ENCODE results near the gene NT5C3B. TPM values are rescaled to one million over a fixed set of nuclear protein-coding genes. Genes with fewer than 3 reads are reported as not detected.

Gene NT5C3B
- total and polyA plus RNA-seq, 8 donors: 30.6 to 101 (median 88.6) TPM

- intact Hi-C loops (cut with DNase I): no loop called here
These were observed 50.8 kb downstream of the NT5C3B start for GRCh38 chr17:41785091-41785858.

GRCh38 chr17:41784207-41784744 is 51.8 kb downstream of the NT5C3B start:
- H3K27ac ChIP-seq: peak overlapping the region; percentile 86 to 91
- H3K9me3 ChIP-seq: no peaks in the 10 kb centered on the region
- peak; percentile 14 for ATAC-seq
- H3K4me3 ChIP-seq: peak overlapping the region; percentile 57
- intact Hi-C loops (cut with DNase I): no loop called here
- DNase-seq: no peak
- H3K27me3 ChIP-seq: peaks cover 0 to 28% of the 10 kb centered on the region in 2 donors
- no peaks in the 10 kb centered on the region for H3K36me3 ChIP-seq
- no peak for TF ChIP-seq CTCF (IDR thresholded peaks at IDR 0.05)
- H3K4me1 ChIP-seq: peaks cover 20 to 68% of the 10 kb centered on the region in 2 donors

More at GRCh38 chr17:41785091-41785858, 50.8 kb downstream of the NT5C3B start:
- TF ChIP-seq CTCF (IDR thresholded peaks at IDR 0.05): no peak
- no peaks in the 10 kb centered on the region for H3K36me3 ChIP-seq
- H3K4me3 ChIP-seq: peak overlapping the region; percentile 57
- ATAC-seq (no peak), DNase-seq (peak in 1 of 4 donors; percentile 80)
- H3K27me3 ChIP-seq: peaks cover 0 to 28% of the 10 kb centered on the region in 2 donors
- H3K9me3 ChIP-seq: no peaks in the 10 kb centered on the region
- H3K27ac ChIP-seq: peak overlapping the region; percentile 86 to 91
- peaks cover 20 to 61% of the 10 kb centered on the region in 2 donors for H3K4me1 ChIP-seq

GRCh38 chr17:41782142-41782541 is 53.9 kb downstream of the NT5C3B start:
- no peak for TF ChIP-seq CTCF (IDR thresholded peaks at IDR 0.05)
- DNase-seq (no peak), ATAC-seq (no peak)
- Histone ChIP-seq H3K27me3 (peaks cover 0 to 28% of the 10 kb centered on the region in 2 donors), H3K9me3 (no peaks in the 10 kb centered on the region), H3K36me3 (no peaks in the 10 kb centered on the region), H3K27ac (peak overlapping the region; percentile 20 to 48), H3K4me1 (peaks cover 30 to 84% of the 10 kb centered on the region in 2 donors), H3K4me3 (no peak overlapping the region)
- intact Hi-C loops (cut with DNase I): no loop called here

GRCh38 chr17:41781404-41782110 is 54.5 kb downstream of the NT5C3B start:
- H3K27me3 ChIP-seq: peaks cover 0 to 25% of the 10 kb centered on the region in 2 donors
- H3K4me1 ChIP-seq: peaks cover 33 to 87% of the 10 kb centered on the region in 2 donors
- intact Hi-C loops (cut with DNase I): no loop called here
- no peaks in the 10 kb centered on the region for H3K36me3 ChIP-seq
- H3K27ac ChIP-seq: peak overlapping the region; percentile 20 to 48
- H3K4me3 ChIP-seq: no peak overlapping the region
- DNase-seq (no peak), ATAC-seq (no peak)
- TF ChIP-seq CTCF (IDR thresholded peaks at IDR 0.05): no peak
- H3K9me3 ChIP-seq: no peaks in the 10 kb centered on the region

- intact Hi-C loops (cut with DNase I): no loop called here
- peaks cover 40 to 90% of the 10 kb centered on the region in 2 donors for H3K4me1 ChIP-seq
- TF ChIP-seq CTCF (IDR thresholded peaks at IDR 0.05): no peak
- no peak overlapping the region for H3K27ac ChIP-seq
- no peak overlapping the region for H3K4me3 ChIP-seq
- DNase-seq (no peak), ATAC-seq (no peak)
- peaks cover 0 to 9% of the 10 kb centered on the region in 2 donors for H3K27me3 ChIP-seq
- no peaks in the 10 kb centered on the region for H3K36me3 ChIP-seq
- H3K9me3 ChIP-seq: no peaks in the 10 kb centered on the region
These were observed 56.1 kb downstream of the NT5C3B start for GRCh38 chr17:41779954-41780353.

Measured in left lung (tissue), 10 donors.